ENCODE data around the gene PPM1L. TPM values are rescaled to one million over a fixed set of nuclear protein-coding genes. Genes with fewer than 3 reads are reported as not detected.

PPM1L gene
- total RNA-seq, 1 experiment from 2014 or later = 7.3 TPM

DNA sequence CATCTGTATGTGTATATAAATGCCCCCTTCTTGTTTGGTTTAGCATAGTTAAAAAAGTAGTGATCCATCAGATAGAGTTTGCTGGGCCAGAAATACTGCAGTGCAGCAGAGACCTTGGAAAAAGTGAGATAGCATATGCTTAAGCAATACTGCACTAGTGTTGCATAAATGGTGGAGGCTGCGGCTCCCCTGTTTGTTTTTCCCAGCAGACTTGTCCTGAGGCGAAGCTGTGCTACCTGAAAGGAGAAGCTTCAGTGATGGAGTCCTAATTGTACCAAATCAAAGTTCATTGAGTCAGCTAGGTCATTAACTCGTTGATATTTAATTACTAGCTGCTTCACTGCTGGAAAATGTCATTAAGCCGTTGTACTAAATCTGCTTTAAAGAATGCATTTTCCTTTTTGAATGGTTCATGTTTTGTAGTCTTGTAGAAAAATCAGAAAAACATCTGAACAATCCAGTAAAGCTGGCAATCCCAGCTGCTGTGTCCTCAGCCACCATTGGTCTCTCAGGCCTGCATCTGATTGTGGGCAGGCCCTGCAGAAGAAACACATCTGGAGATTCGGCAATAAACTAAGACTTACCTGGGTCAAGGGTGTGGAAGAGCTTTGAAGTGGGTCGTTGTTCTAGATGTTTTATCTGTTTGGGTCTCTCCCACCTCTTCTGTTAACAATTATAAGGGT, 179.5 kb downstream of the PPM1L start:
- no peak overlapping the region for H3K4me2 ChIP-seq (ENCODE audit: insufficient read depth, insufficient read length, low read length)
- H3K79me1 ChIP-seq (ENCODE audit: insufficient read depth, low read depth, low read length, poor library complexity, severe bottlenecking) = peaks cover 5% of the 10 kb centered on the region
- H3K79me2 ChIP-seq (ENCODE audit: insufficient read depth, low read length) = no peaks in the 10 kb centered on the region
- no peak overlapping the region for H2AK5ac ChIP-seq (ENCODE audit: insufficient read length, low read length)
- no peak overlapping the region for H3K4ac ChIP-seq (ENCODE audit: low read depth, low read length)
- H3K4me1 Mint-ChIP-seq = no peaks in the 10 kb centered on the region
- peaks cover 7 to 10% (median 8%) of the 10 kb centered on the region in 3 experiments for H3K36me3 Mint-ChIP-seq (ENCODE audit: insufficient read depth in 1 of 3, low read depth in 3 of 3)
- no peak overlapping the region for H3K27ac ChIP-seq (ENCODE audit: insufficient read length, low read depth, low read length)
- no peaks in the 10 kb centered on the region; the same call in 1 of the 2 replicates for H3K27me3 Mint-ChIP-seq (ENCODE audit: low read depth)
- H4K91ac ChIP-seq (ENCODE audit: insufficient read length, low read depth, low read length) = no peak overlapping the region
- H3K4me1 ChIP-seq (ENCODE audit: insufficient read depth, low read length) = no peaks in the 10 kb centered on the region
- no peak overlapping the region for H4K8ac ChIP-seq (replicated peaks; ENCODE audit: insufficient read length, low read depth, low read length)
- H2BK15ac ChIP-seq (ENCODE audit: low read depth, low read length) = no peak overlapping the region
- TF ChIP-seq, protein P1, sequence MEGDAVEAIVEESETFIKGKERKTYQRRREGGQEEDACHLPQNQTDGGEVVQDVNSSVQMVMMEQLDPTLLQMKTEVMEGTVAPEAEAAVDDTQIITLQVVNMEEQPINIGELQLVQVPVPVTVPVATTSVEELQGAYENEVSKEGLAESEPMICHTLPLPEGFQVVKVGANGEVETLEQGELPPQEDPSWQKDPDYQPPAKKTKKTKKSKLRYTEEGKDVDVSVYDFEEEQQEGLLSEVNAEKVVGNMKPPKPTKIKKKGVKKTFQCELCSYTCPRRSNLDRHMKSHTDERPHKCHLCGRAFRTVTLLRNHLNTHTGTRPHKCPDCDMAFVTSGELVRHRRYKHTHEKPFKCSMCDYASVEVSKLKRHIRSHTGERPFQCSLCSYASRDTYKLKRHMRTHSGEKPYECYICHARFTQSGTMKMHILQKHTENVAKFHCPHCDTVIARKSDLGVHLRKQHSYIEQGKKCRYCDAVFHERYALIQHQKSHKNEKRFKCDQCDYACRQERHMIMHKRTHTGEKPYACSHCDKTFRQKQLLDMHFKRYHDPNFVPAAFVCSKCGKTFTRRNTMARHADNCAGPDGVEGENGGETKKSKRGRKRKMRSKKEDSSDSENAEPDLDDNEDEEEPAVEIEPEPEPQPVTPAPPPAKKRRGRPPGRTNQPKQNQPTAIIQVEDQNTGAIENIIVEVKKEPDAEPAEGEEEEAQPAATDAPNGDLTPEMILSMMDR (conservative IDR thresholded peaks at IDR 0.05) = no peak
- H3K9me3 Mint-ChIP-seq = peaks cover 12 to 13% of the 10 kb centered on the region in 2 experiments; a peak in 4 of 5 replicates
- H3K14ac ChIP-seq (ENCODE audit: insufficient read depth, low read length) = no peak overlapping the region
- peak overlapping the region in 1 of 3 experiments; percentile 37; a peak in 1 of 7 replicates for H3K27ac Mint-ChIP-seq
- H3K4me3 Mint-ChIP-seq = no peak overlapping the region
- no peak for DNase-seq
- H3K9me3 ChIP-seq (ENCODE audit: control insufficient read depth, low read depth, low read length) = no peaks in the 10 kb centered on the region
- no peak overlapping the region for H2BK120ac ChIP-seq (ENCODE audit: low read depth, low read length, poor library complexity, severe bottlenecking)
- H2BK20ac ChIP-seq (ENCODE audit: low read depth, low read length, poor library complexity, severe bottlenecking) = no peak overlapping the region
- H3K23me2 ChIP-seq (ENCODE audit: insufficient read length, low read depth, low read length, poor library complexity, severe bottlenecking) = no peaks in the 10 kb centered on the region
- no peak overlapping the region for H3T11ph ChIP-seq (ENCODE audit: low read length)
- no peak overlapping the region for H2AFZ ChIP-seq (ENCODE audit: low read length)
- no peaks in the 10 kb centered on the region for H4K20me1 ChIP-seq (ENCODE audit: control insufficient read depth, insufficient read depth, insufficient read length)
- no CpG with 5 or more reads among the region's 6 CpGs for WGBS (ENCODE audit: extremely low coverage, insufficient read length, low lambda C conversion rate)
- no peak overlapping the region for H3K9ac ChIP-seq (ENCODE audit: extremely low read depth, insufficient read length, low read length)
- no peak overlapping the region for H3K18ac ChIP-seq (ENCODE audit: insufficient read length, low read depth, low read length)
- H3K23ac ChIP-seq (ENCODE audit: insufficient read length, low read depth, low read length) = no peak overlapping the region
- H4K5ac ChIP-seq (ENCODE audit: insufficient read length, low read depth, low read length) = no peak overlapping the region
- no peak overlapping the region for H2BK5ac ChIP-seq (ENCODE audit: insufficient read length, low read length)
- H3K27me3 ChIP-seq (ENCODE audit: insufficient read depth, low read length) = no peaks in the 10 kb centered on the region
- no peak overlapping the region for H3K56ac ChIP-seq (ENCODE audit: insufficient read length, low read depth, low read length)
- H2BK12ac ChIP-seq (ENCODE audit: insufficient read length, low read depth, low read length) = no peak overlapping the region
